Mucosa of descending colon (tissue), 3 donors: ENCODE measurements around the gene GFRA1. TPM values are rescaled to one million over a fixed set of nuclear protein-coding genes. Genes with fewer than 3 reads are reported as not detected.

Experiments
- ATAC-seq: fragments of 200-7000 bp; cut with Tn5 transposase; one replicate; pipeline ENCODE4 v1.9.1; 2020; ENCODE audit warnings: mild to moderate bottlenecking, moderate library complexity
- DNase-seq, 3 donors: peaks; one replicate each; pipeline ENCODE4 v3.0.0-alpha.2; 2020
- H3K36me3 ChIP-seq: fragments of 200-600 bp; one replicate; pipeline ENCODE4 v1.8.0; 2021; ENCODE audit warnings: low read depth, mild to moderate bottlenecking
- H3K4me1 ChIP-seq: fragments of 200-600 bp; one replicate; pipeline ENCODE4 v1.8.0; 2021; ENCODE audit warnings: low read depth, mild to moderate bottlenecking
- H3K4me3 ChIP-seq: fragments of 200-600 bp; one replicate; pipeline ENCODE4 v1.8.0; 2021; ENCODE audit warnings: mild to moderate bottlenecking
- H3K9me3 ChIP-seq: fragments of 200-600 bp; one replicate; pipeline ENCODE4 v1.8.0; 2021; ENCODE audit warnings: mild to moderate bottlenecking
- intact Hi-C, 2 donors: fragments of 100-400 bp; cut with DNase I in 1 of 2; cut with micrococcal nuclease in 1 of 2; formaldehyde crosslinking; loops; one replicate each; pipeline versions ENCODE4 v1.11.0 to v1.11.1; 2022; cut with DNase I, micrococcal nuclease
- total RNA-seq, 3 donors: library from RNA; stranded (reverse); fragmentation: NEBNext Ultra II Directional in 2 of 3; extraction: Animal tissue kit (Norgen Biotek cat#: 25700) in 2 of 3; gene quantifications; one replicate each; pipeline versions ENCODE4 v1.2.1 to v1.2.4, GENCODE V29; 2021 to 2023
- TF ChIP-seq, protein P1 (sequence below): fragments of 200-600 bp; IDR thresholded peaks from one replicate; pipeline ENCODE4 v1.8.0; 2022; ENCODE audit warnings: antibody characterized with exemption, mild to moderate bottlenecking
- donor health status: DM: no; HTN: no; CAD: no; lungs with moderate emphysema.
- donor health status: DM: no; HTN: no; CAD: no.
- donor health status: DM: no; HTN: yes; CAD: no.

GFRA1 gene
- total RNA-seq, 3 donors from 2014 or later: 2.2 to 32.2 (median 4.1) TPM

DNA sequence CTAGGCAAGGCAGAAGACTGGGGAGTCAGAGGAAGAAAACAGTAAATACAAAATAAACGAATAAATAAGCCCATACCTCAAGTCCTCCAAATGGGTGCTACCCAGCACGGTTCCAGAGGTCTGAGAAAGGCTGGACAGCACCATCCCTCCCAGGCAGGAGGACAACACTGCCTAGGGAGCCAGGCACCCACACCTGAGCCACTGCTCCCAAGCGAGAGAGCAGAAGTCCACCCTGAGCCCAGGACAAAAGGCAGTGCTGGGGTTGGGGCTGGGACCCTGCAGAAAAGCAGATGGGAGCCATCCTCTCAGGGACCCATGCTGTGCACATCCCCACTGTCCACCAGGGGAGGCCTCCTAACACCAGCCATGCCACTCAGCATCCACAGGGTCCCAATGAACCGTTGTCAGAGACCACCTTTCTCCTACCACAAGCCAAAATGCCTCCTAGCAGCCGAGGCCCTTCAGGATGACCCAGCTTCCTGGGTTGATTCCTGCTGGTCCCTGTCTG lies 16.2 kb downstream of the GFRA1 start:
- H3K4me1 ChIP-seq: no peaks in the 10 kb centered on the region
- intact Hi-C loops: no loop called here
- TF ChIP-seq, protein P1, sequence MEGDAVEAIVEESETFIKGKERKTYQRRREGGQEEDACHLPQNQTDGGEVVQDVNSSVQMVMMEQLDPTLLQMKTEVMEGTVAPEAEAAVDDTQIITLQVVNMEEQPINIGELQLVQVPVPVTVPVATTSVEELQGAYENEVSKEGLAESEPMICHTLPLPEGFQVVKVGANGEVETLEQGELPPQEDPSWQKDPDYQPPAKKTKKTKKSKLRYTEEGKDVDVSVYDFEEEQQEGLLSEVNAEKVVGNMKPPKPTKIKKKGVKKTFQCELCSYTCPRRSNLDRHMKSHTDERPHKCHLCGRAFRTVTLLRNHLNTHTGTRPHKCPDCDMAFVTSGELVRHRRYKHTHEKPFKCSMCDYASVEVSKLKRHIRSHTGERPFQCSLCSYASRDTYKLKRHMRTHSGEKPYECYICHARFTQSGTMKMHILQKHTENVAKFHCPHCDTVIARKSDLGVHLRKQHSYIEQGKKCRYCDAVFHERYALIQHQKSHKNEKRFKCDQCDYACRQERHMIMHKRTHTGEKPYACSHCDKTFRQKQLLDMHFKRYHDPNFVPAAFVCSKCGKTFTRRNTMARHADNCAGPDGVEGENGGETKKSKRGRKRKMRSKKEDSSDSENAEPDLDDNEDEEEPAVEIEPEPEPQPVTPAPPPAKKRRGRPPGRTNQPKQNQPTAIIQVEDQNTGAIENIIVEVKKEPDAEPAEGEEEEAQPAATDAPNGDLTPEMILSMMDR: no peak
- ATAC-seq (no peak), DNase-seq (no peak)
- H3K36me3 ChIP-seq: no peaks in the 10 kb centered on the region
- no peaks in the 10 kb centered on the region for H3K9me3 ChIP-seq
- no peak overlapping the region for H3K4me3 ChIP-seq

DNA sequence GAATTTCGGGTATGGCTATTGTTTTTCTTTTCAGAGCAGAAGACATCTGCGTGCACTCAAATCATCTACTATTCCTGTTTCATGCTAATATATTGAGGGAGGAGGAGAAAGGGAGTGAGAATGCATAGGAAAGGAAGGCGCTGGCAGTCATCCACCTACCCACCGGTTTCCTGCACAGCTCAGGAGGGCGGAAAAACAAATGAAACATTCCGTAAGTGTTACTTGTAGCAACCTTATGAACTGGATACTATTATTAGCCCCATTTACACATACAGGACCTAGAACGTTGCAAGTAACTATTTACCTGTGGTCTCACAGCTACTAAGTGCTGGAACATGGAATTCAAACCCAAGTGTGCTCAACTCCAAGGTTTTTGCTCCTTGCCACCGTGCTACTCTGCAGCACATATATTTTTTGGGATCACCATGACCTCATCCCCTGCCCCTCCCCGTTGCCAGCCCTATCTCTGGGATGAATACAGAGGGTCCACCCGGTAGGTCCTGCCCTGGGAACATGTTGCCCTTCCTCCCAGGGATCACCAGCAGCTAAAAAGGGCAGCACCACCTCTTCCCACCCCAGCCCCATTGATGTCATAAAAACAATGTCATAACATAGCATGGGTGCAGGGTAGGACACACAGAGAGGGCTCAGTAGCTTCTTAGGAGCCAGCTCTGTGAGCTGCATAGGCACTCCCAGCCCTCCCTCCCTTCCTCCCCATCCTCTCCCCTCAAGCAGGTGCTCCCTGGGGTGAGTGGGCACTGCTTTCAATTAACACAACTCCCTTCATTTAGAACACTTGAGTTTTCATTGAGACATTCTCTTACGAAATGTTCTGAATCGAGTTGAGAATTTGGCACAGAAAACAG lies 16.9 kb downstream of the GFRA1 start:
- no peak for ATAC-seq

DNA sequence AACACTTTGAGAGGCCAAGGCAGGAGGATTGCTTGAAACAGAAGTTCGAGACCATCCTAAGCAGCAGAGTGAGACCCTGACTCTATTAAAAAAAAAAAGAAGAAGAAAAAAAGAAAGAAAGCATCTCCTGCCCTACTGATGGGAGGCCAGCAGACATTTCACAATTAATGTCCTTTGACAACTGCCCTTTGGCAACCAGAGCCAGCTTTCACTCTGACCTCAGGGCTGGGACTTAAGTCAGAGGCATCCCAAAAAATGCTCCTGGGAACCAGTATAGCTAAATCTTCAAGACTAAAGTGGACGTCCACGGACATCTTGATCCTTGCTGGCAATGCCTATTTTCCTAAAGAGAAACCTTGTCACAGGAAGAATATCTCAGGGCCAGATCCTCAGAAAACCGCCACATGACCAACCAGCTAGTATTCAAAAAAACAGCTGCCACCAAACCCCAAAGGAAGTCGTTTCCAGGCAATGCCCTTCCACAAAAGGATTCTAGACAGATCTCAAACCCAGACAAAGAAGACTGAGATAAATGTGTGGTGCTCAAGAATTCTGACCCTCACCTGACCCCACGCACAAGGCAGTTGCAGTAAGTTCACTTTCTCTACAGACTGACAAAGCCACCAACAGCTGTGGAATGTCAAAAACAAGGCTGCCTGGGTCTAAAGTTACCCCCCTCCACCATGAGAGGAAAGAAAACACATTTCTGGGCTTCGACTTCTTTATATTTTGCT lies 18.4 kb downstream of the GFRA1 start:
- TF ChIP-seq, protein P1: no peak
- ATAC-seq (no peak), DNase-seq (no peak)
- no peaks in the 10 kb centered on the region for H3K9me3 ChIP-seq
- H3K4me3 ChIP-seq: no peak overlapping the region
- intact Hi-C loops: no loop called here
- H3K36me3 ChIP-seq: no peaks in the 10 kb centered on the region
- H3K4me1 ChIP-seq: no peaks in the 10 kb centered on the region

More for the DNA sequence above, 16.9 kb downstream of the GFRA1 start:
- TF ChIP-seq, protein P1: no peak
- no peak overlapping the region for H3K4me3 ChIP-seq
- H3K9me3 ChIP-seq: no peaks in the 10 kb centered on the region
- intact Hi-C loops: no loop called here
- H3K4me1 ChIP-seq: no peaks in the 10 kb centered on the region
- DNase-seq: no peak
- H3K36me3 ChIP-seq: no peaks in the 10 kb centered on the region

DNA sequence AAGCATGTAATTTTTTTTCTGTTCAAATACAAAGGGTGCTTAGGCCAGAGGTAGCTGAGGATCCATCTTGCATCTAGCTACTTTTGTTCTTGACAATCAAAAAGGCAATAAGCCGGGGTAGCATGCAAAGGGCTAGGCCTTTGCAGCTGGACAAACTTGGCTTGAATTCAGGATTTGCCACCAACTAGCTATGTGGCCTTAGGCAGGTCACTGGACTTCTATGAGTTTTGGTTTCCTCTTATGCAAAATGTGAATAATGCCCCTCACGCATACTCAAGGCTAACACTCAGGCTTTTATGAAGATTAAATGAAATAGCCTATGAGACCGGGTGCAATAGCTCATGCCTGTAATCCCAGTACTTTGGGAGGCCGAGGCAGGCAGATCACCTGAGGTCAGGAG lies 19.3 kb downstream of the GFRA1 start:
- H3K36me3 ChIP-seq: no peaks in the 10 kb centered on the region
- no peak overlapping the region for H3K4me3 ChIP-seq
- no peaks in the 10 kb centered on the region for H3K4me1 ChIP-seq
- H3K9me3 ChIP-seq: no peaks in the 10 kb centered on the region
- TF ChIP-seq, protein P1: no peak
- ATAC-seq (no peak), DNase-seq (no peak)
- intact Hi-C loops: no loop called here

DNA sequence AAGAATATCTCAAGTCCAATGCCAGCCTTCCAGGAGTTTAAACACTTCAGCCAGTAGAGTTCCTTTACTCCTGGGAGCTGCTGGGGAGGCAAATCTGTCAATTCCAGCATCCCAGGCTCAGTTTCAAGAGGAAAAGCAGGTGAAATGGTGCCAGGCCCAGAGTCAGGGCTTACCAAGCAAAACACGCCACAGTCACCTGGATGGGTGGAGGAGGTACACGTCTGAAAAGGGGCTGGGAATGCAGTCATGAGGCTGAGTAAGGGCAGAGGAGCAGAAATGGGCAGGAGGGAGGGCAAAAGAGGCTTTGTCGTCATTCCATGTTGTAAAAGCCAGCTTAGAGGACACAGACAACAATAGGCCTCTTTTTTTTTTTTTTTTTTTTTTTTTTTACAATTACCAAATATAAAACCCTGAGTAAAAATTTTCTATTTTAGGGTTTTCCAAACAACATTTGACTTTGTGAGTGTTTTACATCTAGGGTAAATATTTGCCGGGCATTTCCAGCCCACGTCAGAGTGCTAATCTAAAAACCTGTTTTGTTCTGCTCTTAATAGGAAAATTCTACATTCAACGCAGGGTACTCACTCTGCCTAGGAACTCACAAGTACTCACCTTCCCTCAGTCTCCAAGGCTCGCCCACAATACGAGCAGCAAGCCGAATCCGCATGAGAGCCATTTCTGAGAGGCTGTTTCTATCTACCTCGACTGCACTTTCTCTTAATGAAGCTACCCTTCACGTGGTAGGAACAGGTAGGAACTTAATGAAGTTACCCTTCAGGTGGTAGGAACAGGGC lies 21.2 kb downstream of the GFRA1 start:
- TF ChIP-seq, protein P1: no peak
- no peak for ATAC-seq
- Histone ChIP-seq H3K36me3 (no peaks in the 10 kb centered on the region), H3K9me3 (no peaks in the 10 kb centered on the region), H3K4me3 (no peak overlapping the region), H3K4me1 (no peaks in the 10 kb centered on the region)
- intact Hi-C loops: no loop called here
- DNase-seq: no peak
